Skeletal muscle satellite cell (primary cell): ENCODE data around the gene KRT38. TPM values are rescaled to one million over a fixed set of nuclear protein-coding genes. Genes with fewer than 3 reads are reported as not detected.

ENCODE experiments used
- H3K27me3 ChIP-seq: 2 replicates; pipeline ENCODE4 v1.7.0; 2013; ENCODE audit warnings: low read length; ENCODE audit not compliant: control insufficient read depth, insufficient read depth
- H3K36me3 ChIP-seq: 2 replicates; pipeline ENCODE4 v1.7.0; 2013; ENCODE audit warnings: mild to moderate bottlenecking, control low read depth, low read length; ENCODE audit not compliant: insufficient read depth
- H3K4me1 ChIP-seq: 2 replicates; pipeline ENCODE4 v1.7.0; 2013; ENCODE audit warnings: low read length; ENCODE audit not compliant: control insufficient read depth, insufficient read depth
- H3K4me2 ChIP-seq: 2 replicates; pipeline ENCODE4 v1.7.0; 2013; ENCODE audit warnings: mild to moderate bottlenecking, low read length
- H3K4me3 ChIP-seq: 2 replicates; pipeline ENCODE4 v1.7.0; 2013; ENCODE audit warnings: low read length
- H3K9ac ChIP-seq: 2 replicates; pipeline ENCODE4 v1.7.0; 2013; ENCODE audit warnings: mild to moderate bottlenecking, low read depth, low read length, moderate library complexity
- H3K9me3 ChIP-seq: replicated peaks from 2 replicates; pipeline ENCODE4 v1.7.0; 2013; ENCODE audit warnings: mild to moderate bottlenecking, control low read depth, low read length
- total RNA-seq: library from RNA; depleted of rRNA; stranded (reverse); fragments of >200 nt; gene quantifications from 2 replicates; pipeline ENCODE4 v1.2.3, GENCODE V29; 2012; rRNA removed

The KRT38 gene
- not detected in 2 replicates for total RNA-seq

- H3K4me2 ChIP-seq, result no peak within 1 kb of the TSS
- H3K4me3 ChIP-seq, result no peak within 1 kb of the TSS
- H3K27me3 ChIP-seq, result peaks cover 19% of the 10 kb centered on the region
These were observed at the start of gene KRT38 for GRCh38 chr17:41440531-41441033. Gene KRT38 (minus strand): TSS chr17:41440983. CDS start chr17:41440921, 62 bp downstream.

GRCh38 chr17:41489531-41489930, 48.7 kb upstream of the KRT38 start, which contains the start of gene KRT36:
Gene KRT36 (minus strand): TSS chr17:41489910. CDS start chr17:41489864, 46 bp downstream.
- Histone ChIP-seq H3K9me3 (no peaks in the 10 kb centered on the region), H3K4me2 (no peak within 1 kb of the TSS), H3K27me3 (peaks cover 5% of the 10 kb centered on the region), H3K9ac (no peak within 1 kb of the TSS), H3K36me3 (no peaks in the 10 kb centered on the region), H3K4me3 (no peak within 1 kb of the TSS), H3K4me1 (peaks cover 4% of the 10 kb centered on the region)

More at GRCh38 chr17:41440531-41441033, at the start of gene KRT38:
- Histone ChIP-seq H3K9me3 (no peaks in the 10 kb centered on the region), H3K4me1 (no peaks in the 10 kb centered on the region), H3K36me3 (no peaks in the 10 kb centered on the region), H3K9ac (no peak within 1 kb of the TSS)

- Histone ChIP-seq H3K27me3 (peaks cover 7% of the 10 kb centered on the region), H3K4me2 (no peak overlapping the region), H3K36me3 (no peaks in the 10 kb centered on the region), H3K9me3 (no peaks in the 10 kb centered on the region), H3K4me3 (no peak overlapping the region), H3K9ac (no peak overlapping the region), H3K4me1 (no peaks in the 10 kb centered on the region)
These were observed 46.2 kb upstream of the KRT38 start for GRCh38 chr17:41486809-41487530.

DNA sequence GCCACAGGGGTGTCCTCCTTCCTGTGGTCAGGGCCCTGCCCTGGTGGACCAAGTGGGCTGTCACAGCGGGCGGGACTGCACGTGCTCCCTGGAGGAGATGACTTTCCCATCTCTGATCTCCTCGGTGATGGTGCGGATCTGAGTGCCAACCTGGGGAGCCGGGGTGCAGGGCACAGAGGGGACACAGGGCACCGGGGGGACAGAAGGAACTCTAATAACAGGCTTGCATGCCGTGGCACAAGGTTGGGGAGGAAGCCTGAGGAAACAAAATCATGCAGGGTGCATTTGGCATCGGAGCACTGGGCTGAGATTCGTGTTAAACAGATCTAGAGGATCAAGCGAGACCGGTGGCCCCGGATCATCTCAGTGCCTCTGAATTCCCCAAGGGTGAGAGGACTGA, 45.5 kb upstream of the KRT38 start:
- Histone ChIP-seq H3K9me3 (no peaks in the 10 kb centered on the region), H3K27me3 (peaks cover 7% of the 10 kb centered on the region), H3K4me1 (no peaks in the 10 kb centered on the region), H3K9ac (no peak overlapping the region), H3K36me3 (no peaks in the 10 kb centered on the region), H3K4me3 (no peak overlapping the region), H3K4me2 (no peak overlapping the region)

DNA sequence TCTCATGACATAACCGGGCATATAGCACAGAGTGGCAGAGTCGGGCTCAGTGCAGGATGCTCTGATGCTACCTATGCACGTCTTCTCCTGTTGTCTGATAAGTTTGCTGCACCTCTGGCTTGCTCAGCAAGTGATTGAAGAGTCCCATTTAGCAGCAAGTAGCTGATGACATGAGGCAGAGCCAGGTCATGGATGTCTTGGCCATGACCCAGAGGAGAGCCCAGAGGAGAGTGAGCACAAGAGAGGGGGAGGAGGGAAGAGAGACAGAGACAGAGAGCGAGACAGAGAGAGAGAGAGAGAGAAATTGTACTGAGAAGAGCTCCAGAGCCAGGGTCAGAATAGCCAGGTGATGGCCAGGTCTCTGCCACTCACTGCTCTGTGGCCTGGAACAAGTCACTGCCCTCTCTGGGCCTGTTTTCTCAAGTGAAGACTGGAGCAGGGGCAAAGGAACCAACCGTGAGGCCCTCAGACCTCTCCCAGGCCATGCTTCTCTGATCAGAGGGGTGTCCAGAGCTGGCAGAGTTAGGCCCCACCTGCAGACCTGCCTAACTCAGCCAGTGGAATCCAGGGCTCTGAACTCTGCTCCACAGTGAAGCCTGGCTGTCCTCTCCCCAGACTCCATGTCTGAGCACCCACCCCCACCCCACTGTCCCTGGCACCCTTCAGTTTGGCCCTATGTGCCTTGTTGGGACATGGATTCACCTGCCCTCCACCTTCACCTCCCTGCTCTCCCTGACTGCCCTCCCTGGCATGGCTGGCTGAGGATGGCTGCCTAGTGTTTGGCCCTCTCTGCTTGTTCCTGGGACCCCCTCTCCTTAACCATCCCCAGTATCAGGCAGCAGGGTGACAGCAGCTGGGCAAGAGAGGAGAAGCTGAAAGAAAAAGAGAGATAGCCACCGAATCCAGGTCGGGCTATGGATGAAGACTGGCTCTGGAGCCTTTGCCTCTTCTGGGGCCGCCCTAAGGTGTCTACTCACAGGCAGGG, 44.4 kb upstream of the KRT38 start:
- peaks cover 7% of the 10 kb centered on the region for H3K27me3 ChIP-seq
- H3K4me1 ChIP-seq, result no peaks in the 10 kb centered on the region
- H3K9ac ChIP-seq, result no peak overlapping the region
- H3K9me3 ChIP-seq, result no peaks in the 10 kb centered on the region
- no peak overlapping the region for H3K4me3 ChIP-seq
- no peaks in the 10 kb centered on the region for H3K36me3 ChIP-seq
- no peak overlapping the region for H3K4me2 ChIP-seq

DNA sequence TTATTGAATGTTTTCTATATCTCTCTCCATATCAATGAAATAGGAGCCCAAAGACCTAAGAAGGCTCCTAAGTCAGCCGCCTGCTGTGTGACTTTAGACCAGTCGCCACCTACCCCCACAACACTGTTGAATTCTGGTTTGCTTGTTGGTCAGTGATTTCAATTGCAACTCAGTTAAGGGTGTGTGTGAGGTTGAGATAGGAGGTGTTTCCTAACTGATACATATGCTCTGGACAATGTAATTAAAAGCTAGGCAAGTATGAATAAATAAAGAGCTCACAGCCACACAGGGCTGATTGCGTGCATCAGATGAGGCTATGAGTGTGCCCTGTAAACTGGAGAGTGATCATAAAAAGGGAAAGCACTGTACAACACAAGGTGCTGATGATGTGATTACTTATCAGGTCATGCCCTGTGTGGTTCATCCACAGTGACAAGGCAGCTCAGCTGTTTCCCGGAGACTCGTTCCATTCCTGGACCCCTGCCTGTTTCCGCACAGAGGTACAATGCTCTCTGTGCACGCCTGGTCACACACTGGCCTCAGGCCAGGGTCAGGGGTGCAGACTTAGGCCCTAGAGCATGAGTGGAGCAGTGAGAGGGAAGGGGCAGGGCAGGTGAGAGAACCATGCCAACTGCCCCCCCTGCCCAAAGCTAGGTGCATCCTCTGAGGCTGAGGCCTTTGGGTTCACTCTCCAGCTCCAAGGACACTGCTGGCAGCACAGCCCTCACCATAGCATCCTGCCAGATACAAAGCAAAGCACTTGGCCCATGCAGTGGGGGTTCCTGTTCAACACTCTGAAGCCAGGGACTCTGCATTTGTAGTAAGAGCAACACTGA, 43.4 kb upstream of the KRT38 start:
- no peaks in the 10 kb centered on the region for H3K36me3 ChIP-seq
- H3K9ac ChIP-seq, result no peak overlapping the region
- H3K4me1 ChIP-seq, result no peaks in the 10 kb centered on the region
- no peaks in the 10 kb centered on the region for H3K9me3 ChIP-seq
- no peak overlapping the region for H3K4me2 ChIP-seq
- H3K4me3 ChIP-seq, result no peak overlapping the region
- H3K27me3 ChIP-seq, result peaks cover 7% of the 10 kb centered on the region

GRCh38 chr17:41483531-41483930, 42.7 kb upstream of the KRT38 start:
- Histone ChIP-seq H3K4me3 (no peak overlapping the region), H3K27me3 (peaks cover 7% of the 10 kb centered on the region), H3K36me3 (no peaks in the 10 kb centered on the region), H3K9me3 (no peaks in the 10 kb centered on the region), H3K4me1 (no peaks in the 10 kb centered on the region), H3K4me2 (no peak overlapping the region), H3K9ac (no peak overlapping the region)

DNA sequence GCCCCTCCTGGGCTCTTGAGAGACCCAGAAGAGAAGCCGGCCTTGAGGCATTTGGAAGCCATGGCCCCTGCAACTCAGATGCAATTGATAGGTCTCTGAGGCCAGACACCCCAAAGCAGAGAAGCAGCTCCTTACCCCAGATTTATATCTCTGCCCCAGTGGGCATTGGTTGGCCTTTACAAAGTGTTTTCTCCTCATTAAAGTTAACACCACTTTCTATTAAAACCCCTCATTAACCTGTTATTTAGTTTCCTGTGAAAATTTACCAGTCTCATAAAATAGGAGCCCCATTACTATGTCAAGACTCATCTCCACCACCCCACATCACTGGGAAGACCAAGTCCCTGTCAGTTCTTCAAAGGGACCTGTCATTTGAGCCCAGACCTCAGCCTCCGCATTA, 40.3 kb upstream of the KRT38 start, which contains the start of gene KRT35:
Gene KRT35 (minus strand): TSS at position 116 of the 400 bp plus-strand sequence. CDS start 54 bp downstream, at position 62.
- peaks cover 14% of the 10 kb centered on the region for H3K27me3 ChIP-seq
- no peak within 1 kb of the TSS for H3K4me3 ChIP-seq
- no peaks in the 10 kb centered on the region for H3K4me1 ChIP-seq
- no peaks in the 10 kb centered on the region for H3K36me3 ChIP-seq
- no peaks in the 10 kb centered on the region for H3K9me3 ChIP-seq
- no peak within 1 kb of the TSS for H3K4me2 ChIP-seq
- H3K9ac ChIP-seq, result no peak within 1 kb of the TSS

DNA sequence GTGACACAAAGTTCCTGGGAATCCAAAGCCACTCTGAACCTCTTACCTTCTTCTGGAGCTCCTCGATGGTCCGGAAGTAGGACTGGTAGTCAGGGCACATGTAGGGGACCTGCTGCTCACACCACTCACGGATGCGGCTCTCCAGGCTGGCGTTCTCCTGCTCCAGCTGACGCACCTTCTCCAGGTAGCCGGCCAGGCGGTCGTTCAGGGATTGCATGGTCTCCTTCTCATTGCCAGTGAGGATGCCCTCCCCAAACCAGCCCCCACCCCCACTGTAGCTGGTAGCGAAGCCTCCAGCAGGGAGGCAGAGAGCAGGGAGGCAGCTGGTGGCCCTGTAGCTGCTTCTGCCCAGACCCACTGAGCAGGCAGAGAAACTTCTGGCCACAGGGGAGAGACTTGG, 39.8 kb upstream of the KRT38 start:
- Histone ChIP-seq H3K27me3 (peaks cover 19% of the 10 kb centered on the region), H3K36me3 (no peaks in the 10 kb centered on the region), H3K9ac (no peak overlapping the region), H3K9me3 (no peaks in the 10 kb centered on the region), H3K4me3 (no peak overlapping the region), H3K4me1 (no peaks in the 10 kb centered on the region), H3K4me2 (no peak overlapping the region)

GRCh38 chr17:41480136-41480535, 39.4 kb upstream of the KRT38 start:
- peaks cover 23% of the 10 kb centered on the region for H3K27me3 ChIP-seq
- no peaks in the 10 kb centered on the region for H3K36me3 ChIP-seq
- H3K4me1 ChIP-seq, result no peaks in the 10 kb centered on the region
- H3K4me2 ChIP-seq, result no peak overlapping the region
- H3K9ac ChIP-seq, result no peak overlapping the region
- no peak overlapping the region for H3K4me3 ChIP-seq
- no peaks in the 10 kb centered on the region for H3K9me3 ChIP-seq
